GM10266 (cell line): ENCODE measurements around the gene ARFGEF2.

Experiments used
- DNase-seq: peaks from one replicate; pipeline ENCODE4 v3.0.0; 2012; ENCODE audit errors: extremely low spot score
- TF ChIP-seq, protein P1 (sequence below): IDR thresholded peaks from 2 replicates; pipeline ENCODE4 v1.5.1; 2012; ENCODE audit warnings: mild to moderate bottlenecking, low read depth; ENCODE audit not compliant: control insufficient read depth, insufficient read depth; ENCODE audit errors: missing control alignments

Gene ARFGEF2

DNA sequence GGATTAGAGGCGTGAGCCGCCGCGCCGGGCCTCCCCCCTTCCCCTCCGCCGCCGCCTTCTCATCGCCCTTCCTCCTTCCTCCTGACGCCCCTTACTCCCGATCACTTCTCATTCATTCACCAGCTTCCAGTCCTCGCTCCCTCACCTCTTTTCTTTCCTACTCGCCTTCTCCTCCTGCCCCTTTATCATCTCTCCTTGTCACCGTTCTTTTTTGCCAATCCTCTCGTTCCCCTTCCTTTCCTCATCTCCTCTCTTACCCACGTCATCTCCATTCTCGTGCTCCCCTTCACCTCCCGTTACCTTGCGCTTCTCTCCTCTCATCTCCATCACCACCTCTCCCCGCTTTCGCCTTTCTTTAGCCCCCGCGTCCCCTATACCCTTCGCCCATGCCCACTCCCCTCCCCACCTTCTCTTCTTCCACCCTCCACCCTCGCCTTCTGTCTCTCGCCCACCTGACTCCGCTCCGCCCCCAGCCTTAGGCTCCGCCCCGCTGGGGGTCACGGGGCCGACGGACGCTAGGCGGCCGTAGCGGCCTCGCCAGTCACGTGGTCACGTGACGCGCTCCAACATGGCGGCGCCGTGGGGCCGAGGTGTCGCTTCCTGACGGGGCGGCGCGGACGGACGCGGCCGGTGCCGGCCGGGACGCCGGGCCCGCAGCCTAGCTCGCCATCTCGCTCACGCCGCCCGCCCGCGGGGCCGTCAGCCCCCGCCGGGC, at the start of gene ARFGEF2:
Gene ARFGEF2 (plus strand): TSS at position 544 of the 715 bp plus-strand sequence. CDS start 179 bp downstream, outside the sequence.
- peak; percentile 97 for DNase-seq
- TF ChIP-seq, protein P1, sequence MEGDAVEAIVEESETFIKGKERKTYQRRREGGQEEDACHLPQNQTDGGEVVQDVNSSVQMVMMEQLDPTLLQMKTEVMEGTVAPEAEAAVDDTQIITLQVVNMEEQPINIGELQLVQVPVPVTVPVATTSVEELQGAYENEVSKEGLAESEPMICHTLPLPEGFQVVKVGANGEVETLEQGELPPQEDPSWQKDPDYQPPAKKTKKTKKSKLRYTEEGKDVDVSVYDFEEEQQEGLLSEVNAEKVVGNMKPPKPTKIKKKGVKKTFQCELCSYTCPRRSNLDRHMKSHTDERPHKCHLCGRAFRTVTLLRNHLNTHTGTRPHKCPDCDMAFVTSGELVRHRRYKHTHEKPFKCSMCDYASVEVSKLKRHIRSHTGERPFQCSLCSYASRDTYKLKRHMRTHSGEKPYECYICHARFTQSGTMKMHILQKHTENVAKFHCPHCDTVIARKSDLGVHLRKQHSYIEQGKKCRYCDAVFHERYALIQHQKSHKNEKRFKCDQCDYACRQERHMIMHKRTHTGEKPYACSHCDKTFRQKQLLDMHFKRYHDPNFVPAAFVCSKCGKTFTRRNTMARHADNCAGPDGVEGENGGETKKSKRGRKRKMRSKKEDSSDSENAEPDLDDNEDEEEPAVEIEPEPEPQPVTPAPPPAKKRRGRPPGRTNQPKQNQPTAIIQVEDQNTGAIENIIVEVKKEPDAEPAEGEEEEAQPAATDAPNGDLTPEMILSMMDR: no peak

DNA sequence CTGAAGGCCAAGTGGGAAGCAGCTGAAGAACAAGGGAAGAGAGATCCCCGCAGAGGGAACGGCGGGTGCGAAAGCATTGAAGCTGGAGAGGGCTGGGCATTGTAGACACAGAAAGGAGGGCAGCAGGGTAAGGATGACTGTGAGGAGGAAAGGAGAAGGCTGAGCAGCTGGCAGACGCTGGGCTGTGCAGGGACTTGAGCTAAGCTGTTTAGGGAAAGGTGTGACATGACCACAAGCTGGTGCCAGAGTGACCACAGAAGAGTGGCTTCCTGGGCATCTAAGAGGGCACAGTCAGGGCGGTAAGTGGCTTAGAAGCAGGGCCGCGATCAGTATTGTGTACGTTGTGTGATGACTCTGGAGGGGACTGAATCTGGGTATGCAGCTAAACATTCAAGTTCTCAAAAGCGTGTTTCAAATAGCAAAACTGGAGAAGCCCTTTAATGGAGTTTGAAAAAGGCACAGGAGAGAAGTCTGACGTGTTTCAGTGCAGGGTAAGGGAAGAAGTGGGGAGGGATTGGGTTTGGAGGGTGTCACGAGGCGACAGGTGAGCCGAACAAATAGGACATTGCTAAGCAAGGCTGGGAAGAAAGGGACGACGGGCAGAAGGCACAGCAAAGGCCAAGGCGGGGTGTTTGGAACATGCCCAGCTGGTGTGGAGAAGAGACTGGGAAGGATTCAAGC, 46.1 kb upstream of the ARFGEF2 start:
- no peak for DNase-seq
- TF ChIP-seq, protein P1: no peak

DNA sequence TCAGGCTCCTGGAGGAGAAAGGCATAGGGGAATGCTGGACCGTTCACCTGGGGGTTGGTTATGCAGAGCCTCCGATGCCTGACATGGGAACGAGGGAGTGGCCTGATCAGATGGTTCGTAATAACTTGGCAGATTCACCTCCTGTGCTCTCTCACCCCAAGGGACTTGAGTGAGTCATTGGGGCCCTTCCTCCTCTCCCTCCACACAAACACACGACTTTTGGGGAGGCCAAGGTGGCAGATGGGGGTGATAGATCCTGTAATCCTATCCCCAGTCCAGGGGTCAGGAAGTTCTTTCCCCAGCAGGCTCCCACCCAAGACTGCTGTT, 45.6 kb upstream of the ARFGEF2 start:
- DNase-seq: no peak
- TF ChIP-seq, protein P1: no peak

DNA sequence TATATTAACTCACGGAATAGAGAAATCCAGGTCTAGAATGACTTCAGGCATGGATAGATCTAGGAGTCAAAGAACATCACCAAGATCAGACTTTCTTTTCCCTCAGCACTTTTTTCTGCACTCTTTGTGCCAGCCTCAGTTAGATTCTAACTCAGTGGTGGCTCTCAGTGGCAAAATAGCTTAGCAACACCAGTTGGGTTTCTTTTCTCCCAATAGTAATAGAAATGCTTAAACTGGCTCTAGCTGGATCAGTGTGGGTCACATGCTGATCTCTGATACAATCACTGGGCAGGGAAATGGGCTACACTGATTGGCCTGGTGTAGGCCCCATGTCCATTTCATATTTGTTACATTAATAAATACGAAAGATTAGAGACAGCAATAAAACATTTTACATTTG, 44.2 kb upstream of the ARFGEF2 start:
- peak; percentile 28 for DNase-seq
- TF ChIP-seq, protein P1: peak; percentile 14

DNA sequence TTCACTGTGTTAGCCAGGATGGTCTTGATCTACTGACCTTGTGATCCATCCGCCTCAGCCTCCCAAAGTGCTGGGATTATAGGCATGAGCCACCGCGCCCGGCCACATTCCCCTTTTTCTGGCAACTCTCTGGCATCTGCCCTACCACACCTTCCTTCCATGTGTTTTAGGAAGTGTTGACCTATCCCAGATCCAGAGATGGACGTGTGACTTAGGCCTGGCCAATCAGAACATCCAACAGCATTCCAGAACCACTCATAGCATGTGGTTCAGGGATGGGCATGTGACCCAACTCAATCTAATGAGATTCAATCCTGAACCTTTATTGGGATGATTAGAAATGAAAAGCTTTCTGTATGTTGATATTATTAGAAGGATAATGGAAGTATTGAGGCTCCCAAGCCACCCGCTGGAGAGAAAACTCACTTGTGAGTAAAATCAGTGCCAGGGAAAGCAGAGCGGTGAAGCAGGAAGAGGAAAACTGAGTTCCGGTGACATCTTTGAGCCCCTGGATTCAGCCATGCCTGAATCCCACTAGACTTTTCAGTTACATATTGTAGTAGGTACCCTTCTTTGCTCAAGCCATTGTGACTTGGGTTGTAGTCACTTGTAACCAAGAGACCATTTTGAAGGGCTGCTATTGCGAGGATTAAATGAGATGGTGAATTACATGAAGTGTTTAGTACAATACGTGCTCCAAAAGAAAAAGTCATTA, 42.8 kb upstream of the ARFGEF2 start:
- no peak for DNase-seq
- TF ChIP-seq, protein P1: no peak

DNA sequence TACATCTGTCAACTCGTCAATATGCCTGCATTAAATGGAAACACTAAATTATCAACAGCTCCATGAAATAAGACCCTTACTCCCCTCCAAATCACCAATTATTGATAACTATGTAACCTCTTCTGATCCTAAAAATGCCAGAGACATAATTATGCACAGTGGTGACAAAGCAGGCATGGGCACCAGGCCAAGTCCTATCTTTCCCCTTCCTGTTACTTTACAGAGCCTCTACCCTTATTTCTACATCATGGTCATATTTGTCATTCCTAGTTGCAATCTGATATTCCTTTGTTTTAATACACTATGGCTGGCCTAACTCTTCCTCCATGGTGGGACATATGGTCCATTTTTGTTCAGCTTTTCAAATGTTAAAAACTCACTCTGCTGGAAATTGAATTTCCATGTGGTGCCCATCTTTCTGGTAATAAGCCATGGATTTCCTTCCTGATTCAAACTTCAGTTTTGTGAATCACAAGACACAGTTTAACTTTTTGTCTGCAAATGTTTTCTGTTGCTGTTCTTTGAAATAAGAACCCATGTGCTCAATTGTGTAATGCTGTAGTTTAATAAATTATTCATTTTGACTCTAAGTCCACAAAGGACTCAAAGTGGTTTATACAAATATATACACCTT, 41.8 kb upstream of the ARFGEF2 start:
- no peak for DNase-seq
- TF ChIP-seq, protein P1: no peak
